GM18870 (cell line): ENCODE measurements around the gene AGBL1.

Source experiments
- ATAC-seq: cut with Tn5 transposase; IDR thresholded peaks from one replicate; pipeline ENCODE4 v1.9.1; 2021; ENCODE audit warnings: moderate library complexity; ENCODE audit not compliant: unreplicated experiment

AGBL1 gene

DNA sequence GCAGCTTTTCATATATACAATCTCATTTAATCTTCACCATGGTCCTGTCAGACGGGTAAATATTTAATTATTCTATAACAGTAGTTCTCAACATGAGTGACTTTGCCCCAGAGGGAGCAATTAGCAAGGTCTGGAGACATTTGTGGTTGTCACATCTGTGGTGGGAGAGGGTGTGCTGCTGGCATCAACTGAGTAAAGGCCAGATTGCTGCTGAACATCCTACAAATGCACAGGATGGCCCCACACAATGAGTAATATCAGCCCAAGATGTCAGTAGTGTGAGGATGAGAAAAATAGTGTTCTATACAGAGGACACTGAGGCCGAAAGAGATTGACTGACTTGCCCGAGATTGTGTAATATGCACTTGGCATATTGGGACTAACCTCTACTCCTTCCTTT, 156.0 kb downstream of the AGBL1 start:
- ATAC-seq, result no peak

DNA sequence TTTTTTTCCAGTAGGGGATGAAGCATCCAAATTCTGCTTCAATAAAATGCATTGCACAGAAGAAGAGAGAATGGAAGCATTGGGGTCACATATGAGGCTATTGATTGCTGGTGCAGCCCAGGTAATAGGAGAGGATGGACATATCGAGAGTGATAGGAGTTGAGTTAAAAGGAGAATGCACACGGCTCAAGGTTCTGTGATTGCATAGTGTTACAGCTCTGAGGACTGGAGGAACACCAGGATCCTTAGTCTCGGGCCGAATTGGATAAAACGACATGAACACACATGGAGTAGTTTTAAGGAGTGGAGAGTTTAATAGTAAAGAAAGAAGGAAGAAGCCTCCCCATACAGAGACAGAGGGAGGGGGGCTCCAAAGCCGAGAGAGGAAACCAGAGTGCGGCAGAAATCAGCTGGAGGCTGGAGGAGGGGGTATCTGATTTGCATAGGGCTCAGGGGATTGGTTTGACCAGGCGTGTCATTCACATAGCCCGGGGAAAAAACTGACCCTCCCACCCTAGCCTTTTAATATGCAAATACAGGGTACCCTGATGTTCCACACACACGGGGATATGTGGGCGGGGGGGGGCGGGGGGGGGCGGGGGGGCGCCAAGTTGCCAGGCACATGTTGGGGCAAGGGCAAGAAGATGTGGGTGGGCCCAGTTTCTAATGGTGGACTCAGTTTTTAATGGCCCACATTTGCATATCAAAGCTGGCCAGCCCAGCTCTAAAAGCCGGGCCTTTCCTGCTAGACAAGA, 156.9 kb downstream of the AGBL1 start:
- no peak for ATAC-seq

- no peak for ATAC-seq
Measured at GRCh38 chr15:86237111-86237500, 157.4 kb downstream of the AGBL1 start.

DNA sequence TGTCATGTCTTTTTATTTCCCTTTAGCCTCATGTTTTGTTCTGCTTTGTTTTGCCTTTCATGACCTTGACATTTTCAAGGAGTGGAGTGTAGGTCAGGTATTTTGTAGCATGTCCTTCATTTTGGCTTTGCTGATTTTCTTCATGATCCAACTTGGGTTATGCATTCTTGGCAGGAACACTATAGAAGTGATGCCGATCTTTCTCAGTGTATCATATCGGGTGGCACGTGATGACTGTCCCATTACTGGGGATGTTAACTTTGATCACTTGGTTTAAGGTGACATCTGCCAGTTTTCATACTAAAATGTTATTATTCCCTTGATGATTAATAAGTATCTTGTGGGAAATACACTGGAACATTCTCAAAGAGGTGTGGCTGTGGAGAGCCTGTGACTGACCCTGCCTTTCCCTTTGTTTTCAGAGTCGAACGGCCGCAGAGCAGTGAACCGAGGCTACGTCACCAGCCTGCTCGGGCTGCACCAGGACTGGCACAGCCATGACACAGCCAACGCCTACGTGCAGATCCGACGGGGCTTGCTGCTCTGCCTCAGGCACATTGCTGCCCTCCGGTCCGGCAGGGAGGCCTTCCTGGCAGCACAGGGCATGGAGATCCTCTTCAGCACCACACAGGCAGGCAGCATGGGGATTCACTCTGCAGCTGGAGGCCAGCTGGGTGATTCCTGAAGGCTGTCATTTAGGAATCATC, 167.7 kb downstream of the AGBL1 start:
- ATAC-seq, result no peak

- no peak for ATAC-seq
Measured at GRCh38 chr15:86255247-86255646, 175.6 kb downstream of the AGBL1 start.

DNA sequence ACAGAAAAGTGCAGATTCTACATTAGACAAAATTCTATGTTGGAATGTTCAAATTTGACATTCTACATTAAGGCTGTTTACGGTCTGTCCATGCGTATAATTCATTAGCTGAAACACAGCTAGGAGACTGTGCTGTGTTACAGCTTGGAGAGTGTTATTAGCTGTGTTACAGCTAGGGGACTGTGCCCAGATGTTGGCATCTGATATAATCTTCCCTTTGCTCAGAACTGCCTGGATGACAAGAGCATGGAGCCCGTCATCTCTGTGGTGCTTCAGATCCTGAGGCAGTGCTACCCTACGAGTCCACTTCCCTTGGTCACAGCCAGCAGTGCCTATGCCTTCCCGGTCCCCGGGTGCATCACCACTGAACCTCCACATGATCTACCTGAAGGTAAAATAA, 177.0 kb downstream of the AGBL1 start:
- no peak for ATAC-seq

DNA sequence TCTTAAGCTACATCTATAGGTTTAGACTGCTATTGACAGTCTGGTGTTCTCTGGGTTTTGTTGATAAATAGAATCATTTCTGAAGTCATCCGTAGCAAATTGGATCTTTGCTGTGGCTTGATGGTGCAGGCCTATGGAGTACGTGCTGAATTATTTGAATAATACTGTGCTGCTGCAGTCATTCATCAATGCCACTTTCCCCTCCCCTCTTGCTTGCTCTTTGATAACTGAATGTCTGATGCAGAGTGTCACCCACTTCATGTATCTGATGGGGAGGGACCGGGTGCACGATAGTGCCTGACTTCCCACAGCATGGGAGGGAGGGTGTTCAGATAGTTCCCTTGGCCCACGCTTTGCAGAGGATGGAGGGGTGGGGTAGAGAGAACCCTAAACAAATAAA, 179.9 kb downstream of the AGBL1 start:
- ATAC-seq, result no peak

- ATAC-seq, result no peak
Measured at GRCh38 chr15:86263230-86263629, 183.6 kb downstream of the AGBL1 start.

GRCh38 chr15:86266896-86267484, 187.3 kb downstream of the AGBL1 start:
- ATAC-seq, result no peak

GRCh38 chr15:86267892-86268291, 188.2 kb downstream of the AGBL1 start:
- ATAC-seq, result no peak

DNA sequence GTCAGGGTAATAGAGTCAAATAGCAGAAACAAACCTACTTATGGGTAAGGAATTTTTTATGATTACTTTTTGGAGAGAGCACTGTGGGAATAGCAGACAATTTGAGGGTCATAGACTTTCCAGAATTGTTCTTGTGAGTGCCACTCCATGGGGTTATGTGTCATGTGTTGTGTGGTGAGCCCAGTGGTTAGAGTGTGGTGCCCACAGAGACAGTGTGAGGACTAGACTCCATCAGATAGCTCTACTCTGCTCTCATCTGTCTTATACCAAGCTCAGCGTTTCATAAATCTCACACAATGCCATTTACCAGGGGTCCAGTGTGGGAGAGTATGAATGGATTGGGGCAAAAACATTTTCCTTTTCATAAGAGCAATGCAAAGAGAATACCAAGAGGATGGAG, 188.9 kb downstream of the AGBL1 start:
- ATAC-seq, result no peak

DNA sequence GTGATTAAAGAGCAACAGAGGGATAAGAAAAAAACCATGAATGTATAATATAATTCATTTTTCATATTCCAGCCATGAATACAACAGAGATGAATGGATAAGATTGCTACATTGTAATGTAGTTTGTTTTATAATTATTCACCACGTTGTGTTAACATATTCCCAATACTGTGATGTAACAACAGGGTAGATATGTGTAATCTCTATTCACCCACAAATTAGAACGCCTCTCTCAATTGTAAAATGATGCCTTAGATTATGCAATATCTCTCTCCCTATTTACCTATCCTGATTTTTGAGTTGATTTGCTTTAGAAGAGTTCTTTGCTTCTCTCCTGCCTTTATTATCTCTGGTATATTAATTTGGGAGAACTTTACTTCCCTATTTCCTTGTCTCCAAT, 193.6 kb downstream of the AGBL1 start:
- no peak for ATAC-seq

DNA sequence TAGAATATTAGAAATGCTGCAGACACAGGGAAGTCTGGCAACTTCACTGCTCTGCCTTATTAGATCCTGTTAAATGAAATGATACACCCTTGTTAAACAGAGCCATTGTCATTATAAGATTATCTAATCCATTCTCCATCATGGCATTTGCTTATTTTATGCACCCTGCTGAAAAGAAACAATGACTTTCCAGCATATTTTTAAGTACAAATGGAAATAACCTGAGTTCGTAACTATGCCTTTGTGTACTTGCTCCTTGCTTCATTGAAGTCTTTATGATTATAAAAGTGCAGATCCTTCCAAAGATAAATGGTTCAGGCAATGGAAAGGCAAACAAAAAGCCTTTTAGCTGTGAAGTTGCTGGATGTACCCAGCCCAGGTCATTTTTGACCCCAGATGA, 195.7 kb downstream of the AGBL1 start:
- ATAC-seq, result no peak

DNA sequence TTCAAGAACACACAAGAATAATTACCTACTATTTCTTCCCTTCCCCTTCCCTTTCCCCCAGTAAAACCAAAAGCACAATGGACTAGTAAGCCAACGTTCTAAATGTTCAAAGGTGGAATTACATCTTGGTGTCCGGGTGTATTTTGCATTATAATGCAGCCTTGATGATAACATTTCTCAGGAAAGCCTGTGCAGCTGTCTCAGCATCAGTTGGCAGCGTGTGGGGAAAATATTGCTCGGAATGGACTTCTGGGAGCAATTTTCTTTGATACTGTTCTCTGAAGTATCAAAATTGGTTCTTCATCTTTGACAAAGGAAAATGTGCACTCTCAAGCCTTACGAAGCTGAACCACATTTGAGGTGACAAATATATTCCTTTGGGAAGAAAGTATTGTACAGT, 198.9 kb downstream of the AGBL1 start:
- ATAC-seq, result no peak

- ATAC-seq, result no peak
Measured at GRCh38 chr15:86284635-86285034, 205.0 kb downstream of the AGBL1 start.

GRCh38 chr15:86295511-86295910, 215.8 kb downstream of the AGBL1 start:
- no peak for ATAC-seq

DNA sequence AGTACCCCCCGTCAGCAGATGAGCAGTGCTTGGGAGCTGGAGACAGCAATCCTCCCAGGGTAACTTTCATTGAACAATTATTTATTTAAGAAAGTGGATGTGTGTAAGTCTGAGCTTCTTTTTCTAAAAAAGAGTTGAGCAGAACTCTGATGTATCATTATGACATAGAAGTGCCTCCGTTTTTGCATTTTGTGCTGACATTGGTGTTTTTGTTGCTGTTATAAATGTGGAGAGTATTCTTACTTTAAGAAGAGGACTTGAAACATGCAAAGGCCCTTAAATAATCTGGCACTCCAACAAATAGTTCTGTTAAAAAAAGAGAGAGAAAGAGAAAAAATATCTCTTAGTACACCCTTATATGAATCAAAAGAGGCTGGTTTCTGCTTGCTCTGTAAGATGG, 217.1 kb downstream of the AGBL1 start:
- ATAC-seq, result no peak

- no peak for ATAC-seq
Measured at GRCh38 chr15:86300390-86301125, 220.9 kb downstream of the AGBL1 start.

GRCh38 chr15:86311568-86312280, 232.1 kb downstream of the AGBL1 start:
- ATAC-seq, result no peak

GRCh38 chr15:86312486-86312885, 232.8 kb downstream of the AGBL1 start:
- no peak for ATAC-seq

- ATAC-seq, result no peak
Measured at GRCh38 chr15:86316216-86316615, 236.5 kb downstream of the AGBL1 start.
